GM23338 (cell line): ENCODE data around the gene PMIS2.

ENCODE experiments used
- CREB1 ChIP-seq: fragments of 250-450 bp; sonication (Bioruptor Pico); IDR thresholded peaks from 2 replicates; pipeline ENCODE4 v1.5.0; 2020; ENCODE audit warnings: low read depth, mild to moderate bottlenecking, moderate library complexity
- EZH2 ChIP-seq: fragments of 200-600 bp; sonication (generic); IDR thresholded peaks from one replicate; pipeline ENCODE4 v1.8.0; 2017; ENCODE audit warnings: antibody characterized with exemption, mild to moderate bottlenecking, low read depth; ENCODE audit not compliant: unreplicated experiment
- EZH2phosphoT487 ChIP-seq: fragments of 200-600 bp; sonication (generic); IDR thresholded peaks from one replicate; pipeline ENCODE4 v1.8.1; 2018; ENCODE audit warnings: antibody characterized with exemption; ENCODE audit not compliant: unreplicated experiment
- POLR2AphosphoS5 ChIP-seq: IDR thresholded peaks from 2 replicates; pipeline ENCODE4 v1.6.1; 2016; ENCODE audit warnings: antibody characterized with exemption, low read depth
- TF ChIP-seq, protein P1 (sequence below), 2 experiments: fragments of 200-600 bp in 1 of 2; sonication (generic) in 1 of 2; conservative IDR thresholded peaks; 2 replicates each; pipeline versions ENCODE4 v1.5.1 to v1.6.1; 2016 to 2017; ENCODE audit warnings: antibody characterized with exemption in 2 of 2, low read depth in 2 of 2, mild to moderate bottlenecking in 2 of 2, moderate library complexity in 1 of 2

DNA sequence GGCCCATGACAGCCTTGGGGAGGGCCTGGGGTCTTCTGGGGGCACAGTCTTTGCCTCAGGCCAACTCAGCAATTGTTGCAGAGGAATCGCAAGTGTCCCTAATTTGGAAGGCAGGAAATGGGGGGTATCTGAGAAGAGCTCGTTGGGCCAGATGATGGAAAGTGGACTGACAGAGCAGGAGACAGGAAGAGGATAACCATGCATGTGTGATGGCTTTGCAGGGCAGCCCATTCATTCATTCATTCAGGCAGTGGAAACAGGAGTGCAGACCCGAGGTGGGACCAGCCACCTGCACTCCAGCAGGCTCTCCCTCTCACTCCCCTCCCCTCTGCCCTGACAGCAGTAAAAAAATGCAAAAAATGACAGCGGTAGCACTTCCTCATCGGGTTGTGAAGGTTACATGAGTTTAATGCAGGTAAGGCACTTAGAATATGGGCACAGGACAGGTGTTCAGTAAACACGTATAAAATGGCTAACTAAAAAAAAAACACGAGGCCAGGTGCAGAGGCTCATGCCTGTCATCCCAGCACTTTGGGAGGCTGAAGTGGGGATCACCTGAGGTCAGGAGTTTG, 45.5 kb upstream of the PMIS2 start:
- TF ChIP-seq, protein P1, sequence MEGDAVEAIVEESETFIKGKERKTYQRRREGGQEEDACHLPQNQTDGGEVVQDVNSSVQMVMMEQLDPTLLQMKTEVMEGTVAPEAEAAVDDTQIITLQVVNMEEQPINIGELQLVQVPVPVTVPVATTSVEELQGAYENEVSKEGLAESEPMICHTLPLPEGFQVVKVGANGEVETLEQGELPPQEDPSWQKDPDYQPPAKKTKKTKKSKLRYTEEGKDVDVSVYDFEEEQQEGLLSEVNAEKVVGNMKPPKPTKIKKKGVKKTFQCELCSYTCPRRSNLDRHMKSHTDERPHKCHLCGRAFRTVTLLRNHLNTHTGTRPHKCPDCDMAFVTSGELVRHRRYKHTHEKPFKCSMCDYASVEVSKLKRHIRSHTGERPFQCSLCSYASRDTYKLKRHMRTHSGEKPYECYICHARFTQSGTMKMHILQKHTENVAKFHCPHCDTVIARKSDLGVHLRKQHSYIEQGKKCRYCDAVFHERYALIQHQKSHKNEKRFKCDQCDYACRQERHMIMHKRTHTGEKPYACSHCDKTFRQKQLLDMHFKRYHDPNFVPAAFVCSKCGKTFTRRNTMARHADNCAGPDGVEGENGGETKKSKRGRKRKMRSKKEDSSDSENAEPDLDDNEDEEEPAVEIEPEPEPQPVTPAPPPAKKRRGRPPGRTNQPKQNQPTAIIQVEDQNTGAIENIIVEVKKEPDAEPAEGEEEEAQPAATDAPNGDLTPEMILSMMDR (conservative IDR thresholded peaks at IDR 0.05; ENCODE audit: low read depth in 2 of 2): no peak
- TF ChIP-seq EZH2 (no peak), CREB1 (CRISPR knock-in tag) (no peak), POLR2AphosphoS5 (no peak), EZH2phosphoT487 (no peak)
